Measurements from ENCODE around the gene PTPN14. TPM values are rescaled to one million over a fixed set of nuclear protein-coding genes. Genes with fewer than 3 reads are reported as not detected.

Gene PTPN14
- total and polyA plus RNA-seq, 5 donors from 2014 or later, result 0.02 to 0.10 (median 0.06) TPM; not detected in 2

- Histone ChIP-seq H3K9me3 (ENCODE audit: control insufficient read depth in 2 of 2, low read length in 2 of 2) (peaks cover 11 to 15% of the 10 kb centered on the region in 2 experiments), H3K27ac (ENCODE audit: insufficient read depth, low read length, poor library complexity, severe bottlenecking) (no peak overlapping the region), H3K4me1 (ENCODE audit: control insufficient read depth, insufficient read depth, low read length, poor library complexity, severe bottlenecking) (no peaks in the 10 kb centered on the region), H3K4me3 (ENCODE audit: low read depth, low read length) (no peak overlapping the region), H3K27me3 (ENCODE audit: control insufficient read depth, insufficient read depth, low read length) (peaks cover 4% of the 10 kb centered on the region), H3K36me3 (ENCODE audit: control insufficient read depth, insufficient read depth, low read length) (no peaks in the 10 kb centered on the region)
- Mint-ChIP-seq H3K4me1 (no peaks in the 10 kb centered on the region), H3K27ac (no peak overlapping the region), H3K4me3 (no peak overlapping the region), H3K27me3 (no peaks in the 10 kb centered on the region), H3K36me3 (no peaks in the 10 kb centered on the region), H3K9me3 (peaks cover 0 to 28% (median 7%) of the 10 kb centered on the region in 7 donors)
- DNase-seq (no peak), ATAC-seq (ENCODE audit: low read depth in 2 of 2) (no peak)
These were observed 23.4 kb upstream of the PTPN14 start for GRCh38 chr1:214574598-214575411.

- peaks cover 11 to 15% of the 10 kb centered on the region in 2 experiments for H3K9me3 ChIP-seq (ENCODE audit: control insufficient read depth in 2 of 2, low read length in 2 of 2)
- no peak overlapping the region for H3K27ac Mint-ChIP-seq
- ATAC-seq (ENCODE audit: low read depth in 2 of 2) (no peak), DNase-seq (no peak)
- peaks cover 8% of the 10 kb centered on the region for H3K27me3 Mint-ChIP-seq
- H3K4me3 ChIP-seq (ENCODE audit: low read depth, low read length), result no peak overlapping the region
- no peaks in the 10 kb centered on the region for H3K36me3 Mint-ChIP-seq
- peaks cover 0 to 28% (median 7%) of the 10 kb centered on the region in 7 donors for H3K9me3 Mint-ChIP-seq
- no peaks in the 10 kb centered on the region for H3K36me3 ChIP-seq (ENCODE audit: control insufficient read depth, insufficient read depth, low read length)
- H3K27me3 ChIP-seq (ENCODE audit: control insufficient read depth, insufficient read depth, low read length), result peaks cover 8% of the 10 kb centered on the region
- no peaks in the 10 kb centered on the region for H3K4me1 ChIP-seq (ENCODE audit: control insufficient read depth, insufficient read depth, low read length, poor library complexity, severe bottlenecking)
- H3K4me1 Mint-ChIP-seq, result no peaks in the 10 kb centered on the region
- no peak overlapping the region for H3K4me3 Mint-ChIP-seq
- no peak overlapping the region for H3K27ac ChIP-seq (ENCODE audit: insufficient read depth, low read length, poor library complexity, severe bottlenecking)
These were observed 22.2 kb upstream of the PTPN14 start for GRCh38 chr1:214573386-214574318.

GRCh38 chr1:214571281-214571680, 19.9 kb upstream of the PTPN14 start:
- H3K4me1 ChIP-seq (ENCODE audit: control insufficient read depth, insufficient read depth, low read length, poor library complexity, severe bottlenecking), result no peaks in the 10 kb centered on the region
- H3K27ac ChIP-seq (ENCODE audit: insufficient read depth, low read length, poor library complexity, severe bottlenecking), result no peak overlapping the region
- H3K27me3 ChIP-seq (ENCODE audit: control insufficient read depth, insufficient read depth, low read length), result peaks cover 10% of the 10 kb centered on the region
- no peaks in the 10 kb centered on the region for H3K4me1 Mint-ChIP-seq
- H3K9me3 Mint-ChIP-seq, result peaks cover 0 to 13% (median 5%) of the 10 kb centered on the region in 7 donors
- no peaks in the 10 kb centered on the region for H3K36me3 Mint-ChIP-seq
- DNase-seq (no peak), ATAC-seq (ENCODE audit: low read depth in 2 of 2) (no peak)
- H3K4me3 ChIP-seq (ENCODE audit: low read depth, low read length), result no peak overlapping the region
- H3K27me3 Mint-ChIP-seq, result peaks cover 8% of the 10 kb centered on the region
- H3K9me3 ChIP-seq (ENCODE audit: control insufficient read depth in 2 of 2, low read length in 2 of 2), result peaks cover 5 to 6% of the 10 kb centered on the region in 2 experiments
- H3K27ac Mint-ChIP-seq, result no peak overlapping the region
- no peak overlapping the region for H3K4me3 Mint-ChIP-seq
- H3K36me3 ChIP-seq (ENCODE audit: control insufficient read depth, insufficient read depth, low read length), result no peaks in the 10 kb centered on the region

- peaks cover 10% of the 10 kb centered on the region for H3K27me3 ChIP-seq (ENCODE audit: control insufficient read depth, insufficient read depth, low read length)
- DNase-seq (no peak), ATAC-seq (ENCODE audit: low read depth in 2 of 2) (no peak)
- no peaks in the 10 kb centered on the region for H3K9me3 ChIP-seq (ENCODE audit: control insufficient read depth in 2 of 2, low read length in 2 of 2)
- H3K9me3 Mint-ChIP-seq, result peaks cover 0 to 7% (median 4%) of the 10 kb centered on the region in 7 donors
- H3K4me3 Mint-ChIP-seq, result no peak overlapping the region
- no peaks in the 10 kb centered on the region for H3K4me1 Mint-ChIP-seq
- H3K27me3 Mint-ChIP-seq, result peaks cover 8% of the 10 kb centered on the region
- H3K36me3 Mint-ChIP-seq, result no peaks in the 10 kb centered on the region
- no peak overlapping the region for H3K27ac Mint-ChIP-seq
- no peak overlapping the region for H3K4me3 ChIP-seq (ENCODE audit: low read depth, low read length)
- no peaks in the 10 kb centered on the region for H3K36me3 ChIP-seq (ENCODE audit: control insufficient read depth, insufficient read depth, low read length)
- H3K27ac ChIP-seq (ENCODE audit: insufficient read depth, low read length, poor library complexity, severe bottlenecking), result no peak overlapping the region
- no peaks in the 10 kb centered on the region for H3K4me1 ChIP-seq (ENCODE audit: control insufficient read depth, insufficient read depth, low read length, poor library complexity, severe bottlenecking)
These were observed 19.0 kb upstream of the PTPN14 start for GRCh38 chr1:214570442-214570841.

GRCh38 chr1:214569357-214570004, 18.1 kb upstream of the PTPN14 start:
- Mint-ChIP-seq H3K4me1 (no peaks in the 10 kb centered on the region), H3K9me3 (peaks cover 0 to 5% (median 2%) of the 10 kb centered on the region in 7 donors), H3K4me3 (no peak overlapping the region), H3K27ac (no peak overlapping the region), H3K36me3 (no peaks in the 10 kb centered on the region), H3K27me3 (peaks cover 8% of the 10 kb centered on the region)
- Histone ChIP-seq H3K27ac (ENCODE audit: insufficient read depth, low read length, poor library complexity, severe bottlenecking) (no peak overlapping the region), H3K27me3 (ENCODE audit: control insufficient read depth, insufficient read depth, low read length) (peaks cover 10% of the 10 kb centered on the region), H3K9me3 (ENCODE audit: control insufficient read depth in 2 of 2, low read length in 2 of 2) (no peaks in the 10 kb centered on the region), H3K4me3 (ENCODE audit: low read depth, low read length) (no peak overlapping the region), H3K36me3 (ENCODE audit: control insufficient read depth, insufficient read depth, low read length) (no peaks in the 10 kb centered on the region), H3K4me1 (ENCODE audit: control insufficient read depth, insufficient read depth, low read length, poor library complexity, severe bottlenecking) (no peaks in the 10 kb centered on the region)
- no peak for DNase-seq
- no peak for ATAC-seq (ENCODE audit: low read depth in 2 of 2)

GRCh38 chr1:214568328-214568727, 16.9 kb upstream of the PTPN14 start:
- ATAC-seq (ENCODE audit: low read depth in 2 of 2) (no peak), DNase-seq (no peak)
- no peaks in the 10 kb centered on the region for H3K36me3 Mint-ChIP-seq
- peaks cover 14% of the 10 kb centered on the region for H3K27me3 Mint-ChIP-seq
- no peak overlapping the region for H3K4me3 Mint-ChIP-seq
- H3K4me1 Mint-ChIP-seq, result no peaks in the 10 kb centered on the region
- H3K9me3 Mint-ChIP-seq, result peaks cover 0 to 3% (median 0%) of the 10 kb centered on the region in 7 donors
- no peak overlapping the region for H3K27ac Mint-ChIP-seq
- no peaks in the 10 kb centered on the region for H3K4me1 ChIP-seq (ENCODE audit: control insufficient read depth, insufficient read depth, low read length, poor library complexity, severe bottlenecking)
- no peaks in the 10 kb centered on the region for H3K36me3 ChIP-seq (ENCODE audit: control insufficient read depth, insufficient read depth, low read length)
- H3K9me3 ChIP-seq (ENCODE audit: control insufficient read depth in 2 of 2, low read length in 2 of 2), result no peaks in the 10 kb centered on the region
- H3K27me3 ChIP-seq (ENCODE audit: control insufficient read depth, insufficient read depth, low read length), result peaks cover 10% of the 10 kb centered on the region
- H3K27ac ChIP-seq (ENCODE audit: insufficient read depth, low read length, poor library complexity, severe bottlenecking), result no peak overlapping the region
- H3K4me3 ChIP-seq (ENCODE audit: low read depth, low read length), result no peak overlapping the region

GRCh38 chr1:214567481-214567980, 16.1 kb upstream of the PTPN14 start:
- H3K4me1 ChIP-seq (ENCODE audit: control insufficient read depth, insufficient read depth, low read length, poor library complexity, severe bottlenecking), result no peaks in the 10 kb centered on the region
- DNase-seq (no peak), ATAC-seq (ENCODE audit: low read depth in 2 of 2) (no peak)
- no peaks in the 10 kb centered on the region for H3K9me3 ChIP-seq (ENCODE audit: control insufficient read depth in 2 of 2, low read length in 2 of 2)
- no peak overlapping the region for H3K27ac ChIP-seq (ENCODE audit: insufficient read depth, low read length, poor library complexity, severe bottlenecking)
- H3K4me3 ChIP-seq (ENCODE audit: low read depth, low read length), result no peak overlapping the region
- no peaks in the 10 kb centered on the region for H3K4me1 Mint-ChIP-seq
- peaks cover 10% of the 10 kb centered on the region for H3K27me3 ChIP-seq (ENCODE audit: control insufficient read depth, insufficient read depth, low read length)
- H3K36me3 ChIP-seq (ENCODE audit: control insufficient read depth, insufficient read depth, low read length), result no peaks in the 10 kb centered on the region
- H3K36me3 Mint-ChIP-seq, result no peaks in the 10 kb centered on the region
- H3K27ac Mint-ChIP-seq, result no peak overlapping the region
- H3K9me3 Mint-ChIP-seq, result peaks cover 0 to 3% (median 0%) of the 10 kb centered on the region in 7 donors
- H3K27me3 Mint-ChIP-seq, result peaks cover 15% of the 10 kb centered on the region
- no peak overlapping the region for H3K4me3 Mint-ChIP-seq
